HepG2 (cell line): ENCODE measurements around the gene HMGN4. TPM values are rescaled to one million over a fixed set of nuclear protein-coding genes. Genes with fewer than 3 reads are reported as not detected.
A peak's percentile ranks its signal among the peaks of the same experiment; 100 is the strongest.

Source experiments
- ATM ChIP-seq: fragments of 450-650 bp; IDR thresholded peaks from 2 replicates; pipeline ENCODE4 v1.7.1; 2017; ENCODE audit warnings: mild to moderate bottlenecking, borderline replicate concordance
- BHLHE40 ChIP-seq: IDR thresholded peaks from 2 replicates; pipeline ENCODE4 v1.6.1; 2011; ENCODE audit warnings: low read length, improper control_type of control experiment
- CBX5 ChIP-seq: sonication (generic); formaldehyde crosslinking; IDR thresholded peaks from 2 replicates; pipeline ENCODE4 v1.4.0; 2020; ENCODE audit warnings: missing genetic modification reagents, borderline replicate concordance
- HMG20A ChIP-seq: IDR thresholded peaks from 2 replicates; pipeline ENCODE4 v1.6.1; 2016; ENCODE audit warnings: borderline replicate concordance
- IKZF1 ChIP-seq: fragments of 450-650 bp; IDR thresholded peaks from 2 replicates; pipeline ENCODE4 v1.7.1; 2016
- MED13 ChIP-seq: sonication (generic); formaldehyde crosslinking; IDR thresholded peaks from 2 replicates; pipeline ENCODE4 v1.5.0; 2020; ENCODE audit warnings: missing genetic modification reagents
- MED8 ChIP-seq: sonication (generic); formaldehyde crosslinking; IDR thresholded peaks from 2 replicates; pipeline ENCODE4 v1.8.1; 2023; ENCODE audit warnings: mild to moderate bottlenecking, missing genetic modification reagents; ENCODE audit not compliant: insufficient replicate concordance
- NAIF1 ChIP-seq: sonication (generic); formaldehyde crosslinking; IDR thresholded peaks from 2 replicates; pipeline ENCODE4 v1.5.0; 2020; ENCODE audit warnings: mild to moderate bottlenecking, missing genetic modification reagents, borderline replicate concordance
- NFATC3 ChIP-seq: sonication (generic); formaldehyde crosslinking; IDR thresholded peaks from 2 replicates; pipeline ENCODE4 v1.5.1; 2020; ENCODE audit warnings: mild to moderate bottlenecking, missing genetic modification reagents
- NFE2L2 ChIP-seq: fragments of 150-350 bp; IDR thresholded peaks from 2 replicates; pipeline ENCODE4 v1.6.1; 2014; ENCODE audit warnings: low read length
- RFXAP ChIP-seq: sonication (generic); formaldehyde crosslinking; IDR thresholded peaks from 2 replicates; pipeline ENCODE4 v1.4.0; 2020; ENCODE audit warnings: missing genetic modification reagents, borderline replicate concordance
- SMAD3 ChIP-seq: sonication (generic); formaldehyde crosslinking; IDR thresholded peaks from 2 replicates; pipeline ENCODE4 v1.4.0; 2020; ENCODE audit warnings: missing genetic modification reagents
- STAT5B ChIP-seq: sonication (generic); formaldehyde crosslinking; IDR thresholded peaks from 2 replicates; pipeline ENCODE4 v1.4.0; 2020; ENCODE audit warnings: missing genetic modification reagents
- ZNF264 ChIP-seq: sonication (generic); formaldehyde crosslinking; IDR thresholded peaks from 2 replicates; pipeline ENCODE4 v1.4.0; 2020; ENCODE audit warnings: missing genetic modification reagents
- ZNF333 ChIP-seq: sonication (generic); formaldehyde crosslinking; IDR thresholded peaks from 2 replicates; pipeline ENCODE4 v1.4.0; 2020; ENCODE audit warnings: mild to moderate bottlenecking, missing genetic modification reagents, borderline replicate concordance
- ZNF746 ChIP-seq: sonication (generic); formaldehyde crosslinking; IDR thresholded peaks from 2 replicates; pipeline ENCODE4 v1.8.0; 2022; ENCODE audit warnings: mild to moderate bottlenecking, missing genetic modification reagents
- ZNF788 ChIP-seq: sonication (generic); formaldehyde crosslinking; IDR thresholded peaks from 2 replicates; pipeline ENCODE4 v1.5.0; 2020; ENCODE audit warnings: mild to moderate bottlenecking, missing genetic modification reagents, borderline replicate concordance
- polyA plus RNA-seq, 8 experiments: library from polyadenylated mRNA; depleted of rRNA in 3 of 8; stranded (reverse) in 7 of 8; unstranded in 1 of 8; fragments of >200 nt; fragmentation: Illumina TruSeq in 4 of 8; extraction: Trizol in 4 of 8; gene quantifications; 2 replicates each; pipeline versions ENCODE4 v1.2.1 to v1.2.3, GENCODE V29; 2011 to 2016; ENCODE audit warnings: low read depth in 4 of 8, missing spikeins in 1 of 8, mixed read lengths in 1 of 8; ENCODE audit not compliant: insufficient read depth in 1 of 8
- total RNA-seq, 5 experiments: library from RNA; depleted of rRNA; stranded (reverse); fragments of >200 nt; fragmentation: Illumina TruSeq; extraction: Trizol; gene quantifications; 2 replicates each; pipeline ENCODE4 v1.2.3, GENCODE V29; 2016; ENCODE audit warnings: low read depth in 1 of 5
- TF ChIP-seq, protein P1 (sequence below): sonication (generic); formaldehyde crosslinking; IDR thresholded peaks from 2 replicates; pipeline ENCODE4 v1.4.0; 2020; ENCODE audit warnings: missing genetic modification reagents, borderline replicate concordance
- TF ChIP-seq, protein P2 (sequence below): sonication (generic); formaldehyde crosslinking; IDR thresholded peaks from 2 replicates; pipeline ENCODE4 v1.4.0; 2020; ENCODE audit warnings: mild to moderate bottlenecking, missing genetic modification reagents
- TF ChIP-seq, protein P3 (sequence below): sonication (generic); formaldehyde crosslinking; conservative IDR thresholded peaks from 2 replicates; pipeline ENCODE4 v1.8.0; 2022; ENCODE audit warnings: mild to moderate bottlenecking, moderate library complexity, missing genetic modification reagents
- TF ChIP-seq, protein P4 (sequence below): sonication (generic); formaldehyde crosslinking; IDR thresholded peaks from 2 replicates; pipeline ENCODE4 v1.4.0; 2020; ENCODE audit warnings: mild to moderate bottlenecking, missing genetic modification reagents

HMGN4 gene
- total and polyA plus RNA-seq, 2 of the 13 experiments (the other 11 are each of a cell fraction or from before 2014, with no cell fraction given) = 39.9 to 52.1 TPM

- no peak for TF ChIP-seq NAIF1 (CRISPR knock-in tag)
- TF ChIP-seq, protein P1, sequence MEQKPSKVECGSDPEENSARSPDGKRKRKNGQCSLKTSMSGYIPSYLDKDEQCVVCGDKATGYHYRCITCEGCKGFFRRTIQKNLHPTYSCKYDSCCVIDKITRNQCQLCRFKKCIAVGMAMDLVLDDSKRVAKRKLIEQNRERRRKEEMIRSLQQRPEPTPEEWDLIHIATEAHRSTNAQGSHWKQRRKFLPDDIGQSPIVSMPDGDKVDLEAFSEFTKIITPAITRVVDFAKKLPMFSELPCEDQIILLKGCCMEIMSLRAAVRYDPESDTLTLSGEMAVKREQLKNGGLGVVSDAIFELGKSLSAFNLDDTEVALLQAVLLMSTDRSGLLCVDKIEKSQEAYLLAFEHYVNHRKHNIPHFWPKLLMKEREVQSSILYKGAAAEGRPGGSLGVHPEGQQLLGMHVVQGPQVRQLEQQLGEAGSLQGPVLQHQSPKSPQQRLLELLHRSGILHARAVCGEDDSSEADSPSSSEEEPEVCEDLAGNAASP (CRISPR knock-in tag) = peak; percentile 75
- TF ChIP-seq RFXAP (CRISPR knock-in tag) = peak; percentile 84
- TF ChIP-seq ZNF746 (CRISPR knock-in tag) = no peak; the same call in 1 of the 2 replicates
- TF ChIP-seq SMAD3 = peak; percentile 95
- TF ChIP-seq, protein P2, sequence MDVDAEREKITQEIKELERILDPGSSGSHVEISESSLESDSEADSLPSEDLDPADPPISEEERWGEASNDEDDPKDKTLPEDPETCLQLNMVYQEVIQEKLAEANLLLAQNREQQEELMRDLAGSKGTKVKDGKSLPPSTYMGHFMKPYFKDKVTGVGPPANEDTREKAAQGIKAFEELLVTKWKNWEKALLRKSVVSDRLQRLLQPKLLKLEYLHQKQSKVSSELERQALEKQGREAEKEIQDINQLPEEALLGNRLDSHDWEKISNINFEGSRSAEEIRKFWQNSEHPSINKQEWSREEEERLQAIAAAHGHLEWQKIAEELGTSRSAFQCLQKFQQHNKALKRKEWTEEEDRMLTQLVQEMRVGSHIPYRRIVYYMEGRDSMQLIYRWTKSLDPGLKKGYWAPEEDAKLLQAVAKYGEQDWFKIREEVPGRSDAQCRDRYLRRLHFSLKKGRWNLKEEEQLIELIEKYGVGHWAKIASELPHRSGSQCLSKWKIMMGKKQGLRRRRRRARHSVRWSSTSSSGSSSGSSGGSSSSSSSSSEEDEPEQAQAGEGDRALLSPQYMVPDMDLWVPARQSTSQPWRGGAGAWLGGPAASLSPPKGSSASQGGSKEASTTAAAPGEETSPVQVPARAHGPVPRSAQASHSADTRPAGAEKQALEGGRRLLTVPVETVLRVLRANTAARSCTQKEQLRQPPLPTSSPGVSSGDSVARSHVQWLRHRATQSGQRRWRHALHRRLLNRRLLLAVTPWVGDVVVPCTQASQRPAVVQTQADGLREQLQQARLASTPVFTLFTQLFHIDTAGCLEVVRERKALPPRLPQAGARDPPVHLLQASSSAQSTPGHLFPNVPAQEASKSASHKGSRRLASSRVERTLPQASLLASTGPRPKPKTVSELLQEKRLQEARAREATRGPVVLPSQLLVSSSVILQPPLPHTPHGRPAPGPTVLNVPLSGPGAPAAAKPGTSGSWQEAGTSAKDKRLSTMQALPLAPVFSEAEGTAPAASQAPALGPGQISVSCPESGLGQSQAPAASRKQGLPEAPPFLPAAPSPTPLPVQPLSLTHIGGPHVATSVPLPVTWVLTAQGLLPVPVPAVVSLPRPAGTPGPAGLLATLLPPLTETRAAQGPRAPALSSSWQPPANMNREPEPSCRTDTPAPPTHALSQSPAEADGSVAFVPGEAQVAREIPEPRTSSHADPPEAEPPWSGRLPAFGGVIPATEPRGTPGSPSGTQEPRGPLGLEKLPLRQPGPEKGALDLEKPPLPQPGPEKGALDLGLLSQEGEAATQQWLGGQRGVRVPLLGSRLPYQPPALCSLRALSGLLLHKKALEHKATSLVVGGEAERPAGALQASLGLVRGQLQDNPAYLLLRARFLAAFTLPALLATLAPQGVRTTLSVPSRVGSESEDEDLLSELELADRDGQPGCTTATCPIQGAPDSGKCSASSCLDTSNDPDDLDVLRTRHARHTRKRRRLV = no peak; the same call in 1 of the 2 replicates
- peak; percentile 77; the same call in 1 of the 2 replicates for TF ChIP-seq NFATC3
- peak; percentile 62; the same call in 1 of the 2 replicates for TF ChIP-seq HMG20A (CRISPR knock-in tag)
- TF ChIP-seq, protein P3, sequence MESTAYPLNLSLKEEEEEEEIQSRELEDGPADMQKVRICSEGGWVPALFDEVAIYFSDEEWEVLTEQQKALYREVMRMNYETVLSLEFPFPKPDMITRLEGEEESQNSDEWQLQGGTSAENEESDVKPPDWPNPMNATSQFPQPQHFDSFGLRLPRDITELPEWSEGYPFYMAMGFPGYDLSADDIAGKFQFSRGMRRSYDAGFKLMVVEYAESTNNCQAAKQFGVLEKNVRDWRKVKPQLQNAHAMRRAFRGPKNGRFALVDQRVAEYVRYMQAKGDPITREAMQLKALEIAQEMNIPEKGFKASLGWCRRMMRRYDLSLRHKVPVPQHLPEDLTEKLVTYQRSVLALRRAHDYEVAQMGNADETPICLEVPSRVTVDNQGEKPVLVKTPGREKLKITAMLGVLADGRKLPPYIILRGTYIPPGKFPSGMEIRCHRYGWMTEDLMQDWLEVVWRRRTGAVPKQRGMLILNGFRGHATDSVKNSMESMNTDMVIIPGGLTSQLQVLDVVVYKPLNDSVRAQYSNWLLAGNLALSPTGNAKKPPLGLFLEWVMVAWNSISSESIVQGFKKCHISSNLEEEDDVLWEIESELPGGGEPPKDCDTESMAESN (CRISPR knock-in tag) = no peak
- TF ChIP-seq, protein P4, sequence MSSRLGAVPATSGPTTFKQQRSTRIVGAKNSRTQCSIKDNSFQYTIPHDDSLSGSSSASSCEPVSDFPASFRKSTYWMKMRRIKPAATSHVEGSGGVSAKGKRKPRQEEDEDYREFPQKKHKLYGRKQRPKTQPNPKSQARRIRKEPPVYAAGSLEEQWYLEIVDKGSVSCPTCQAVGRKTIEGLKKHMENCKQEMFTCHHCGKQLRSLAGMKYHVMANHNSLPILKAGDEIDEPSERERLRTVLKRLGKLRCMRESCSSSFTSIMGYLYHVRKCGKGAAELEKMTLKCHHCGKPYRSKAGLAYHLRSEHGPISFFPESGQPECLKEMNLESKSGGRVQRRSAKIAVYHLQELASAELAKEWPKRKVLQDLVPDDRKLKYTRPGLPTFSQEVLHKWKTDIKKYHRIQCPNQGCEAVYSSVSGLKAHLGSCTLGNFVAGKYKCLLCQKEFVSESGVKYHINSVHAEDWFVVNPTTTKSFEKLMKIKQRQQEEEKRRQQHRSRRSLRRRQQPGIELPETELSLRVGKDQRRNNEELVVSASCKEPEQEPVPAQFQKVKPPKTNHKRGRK (CRISPR knock-in tag) = 0 out of 2 replicates have a peak, but pooled peaks have one; percentile 26
- TF ChIP-seq MED8 (CRISPR knock-in tag) = no peak
- no peak for TF ChIP-seq STAT5B (CRISPR knock-in tag)
- no peak for TF ChIP-seq ATM
- TF ChIP-seq CBX5 = peak; percentile 89; the same call in 1 of the 2 replicates
- no peak for TF ChIP-seq BHLHE40
- no peak for TF ChIP-seq NFE2L2
- no peak for TF ChIP-seq ZNF264
- TF ChIP-seq ZNF788 = peak; percentile 93; the same call in 1 of the 2 replicates
- TF ChIP-seq MED13 = no peak
- TF ChIP-seq IKZF1 = no peak
- TF ChIP-seq ZNF333 = no peak
Measured at GRCh38 chr6:26571592-26572296, 33.6 kb downstream of the HMGN4 start (continued).
